GM12878 (cell line): ENCODE data around the gene DUSP7. TPM values are rescaled to one million over a fixed set of nuclear protein-coding genes. Genes with fewer than 3 reads are reported as not detected.

Source experiments
- ATAC-seq: fragments of 200-7000 bp; cut with Tn5 transposase; 3 replicates; pipeline ENCODE4 v1.9.1; 2020; ENCODE audit warnings: mild to moderate bottlenecking, moderate library complexity
- BruUV-seq: library from RNA; stranded (reverse); fragments of 400-500 nt; replicated peaks from 2 replicates; lab custom pipeline; 2021; lab: Mats Ljungman, UMichigan
- CTCF ChIA-PET: fragments of 300-600 bp; sonication (Branson Sonifier 250); formaldehyde crosslinking; extraction: SDS; loops from one replicate; lab custom pipeline; 2021; ENCODE audit warnings: inconsistent platforms; lab: Yijun Ruan, JAX
- POLR2A ChIA-PET: fragments of 350-600 bp; formaldehyde crosslinking; extraction: SDS; loops from one replicate; lab custom pipeline; 2021; ENCODE audit warnings: inconsistent platforms; lab: Charles Lee
- RAD21 ChIA-PET: fragments of 300-600 bp; sonication (Branson Sonifier 250); formaldehyde crosslinking; loops from one replicate; lab custom pipeline; 2023; ENCODE audit warnings: antibody characterized with exemption; ENCODE audit not compliant: unreplicated experiment; lab: Charles Lee
- SMC1A ChIA-PET: fragments of 300-600 bp; sonication (Branson Sonifier 250); formaldehyde crosslinking; loops from one replicate; lab custom pipeline; 2023; ENCODE audit not compliant: unreplicated experiment, uncharacterized antibody; lab: Charles Lee
- DNase-seq: peaks from one replicate; pipeline ENCODE4 v3.0.0-alpha.2; 2011; ENCODE audit warnings: low read depth, low spot score
- FAIRE-seq: peaks from 3 replicates; lab custom pipeline; 2011; peaks lifted over from hg19 to GRCh38; lab: Jason Lieb, UNC
- H2AFZ ChIP-seq: 2 replicates; pipeline ENCODE4 v1.6.0; 2011; ENCODE audit warnings: low read depth, low read length, control low read depth; ENCODE audit not compliant: control insufficient read depth
- H3K27ac ChIP-seq: 2 replicates; pipeline ENCODE4 v1.5.1; 2011; ENCODE audit warnings: control low read depth; ENCODE audit not compliant: control insufficient read depth, insufficient read depth
- H3K27me3 ChIP-seq, 2 experiments: replicated peaks in 1 of 2; 2 replicates each; pipeline versions ENCODE4 v1.6.0 to v1.6.1; 2011; ENCODE audit warnings: low read length in 1 of 2; ENCODE audit not compliant: control insufficient read depth in 2 of 2, insufficient read depth in 2 of 2
- H3K36me3 ChIP-seq, 2 experiments: 2 replicates each; pipeline ENCODE4 v1.5.1; 2011; ENCODE audit warnings: low read length in 1 of 2; ENCODE audit not compliant: control insufficient read depth in 2 of 2, insufficient read depth in 2 of 2
- H3K4me1 ChIP-seq: 2 replicates; pipeline ENCODE4 v1.6.1; 2011; ENCODE audit warnings: mild to moderate bottlenecking, low read length, moderate library complexity, mixed read lengths; ENCODE audit not compliant: control insufficient read depth, insufficient read depth
- H3K4me2 ChIP-seq: 2 replicates; pipeline ENCODE4 v1.6.0; 2011; ENCODE audit warnings: control low read depth; ENCODE audit not compliant: control insufficient read depth, insufficient read depth
- H3K4me3 ChIP-seq: fragments of 200-600 bp; sonication (generic); 2 replicates; pipeline ENCODE4 v1.5.1; 2016
- H3K79me2 ChIP-seq: 2 replicates; pipeline ENCODE4 v1.6.0; 2011; ENCODE audit warnings: low read length; ENCODE audit not compliant: control insufficient read depth, insufficient read depth
- H3K9ac ChIP-seq: 2 replicates; pipeline ENCODE4 v1.8.0; 2011; ENCODE audit warnings: low read length, control low read depth, mixed read lengths; ENCODE audit not compliant: control insufficient read depth, insufficient read depth
- H3K9me3 ChIP-seq: replicated peaks from 3 replicates; pipeline ENCODE4 v1.5.1; 2011; ENCODE audit warnings: mild to moderate bottlenecking, low read length; ENCODE audit not compliant: control insufficient read depth, insufficient read depth
- H4K20me1 ChIP-seq: 2 replicates; pipeline ENCODE4 v1.6.0; 2011; ENCODE audit not compliant: control insufficient read depth, insufficient read depth
- BRCA1 ChIP-seq: IDR thresholded peaks from 2 replicates; pipeline ENCODE4 v1.6.1; 2011; ENCODE audit warnings: low read depth, low read length, improper control_type of control experiment
- CREM ChIP-seq: IDR thresholded peaks from 2 replicates; pipeline ENCODE4 v1.6.1; 2014; ENCODE audit warnings: antibody characterized with exemption, low read depth
- LARP7 ChIP-seq: fragments of 450-650 bp; IDR thresholded peaks from 2 replicates; pipeline ENCODE4 v1.6.1; 2017; ENCODE audit warnings: mild to moderate bottlenecking
- MTA2 ChIP-seq: fragments of 450-650 bp; IDR thresholded peaks from 2 replicates; pipeline ENCODE4 v1.6.1; 2016; ENCODE audit warnings: low read depth, mild to moderate bottlenecking, moderate library complexity
- NFIC ChIP-seq: IDR thresholded peaks from 2 replicates; pipeline ENCODE4 v1.6.1; 2012; ENCODE audit warnings: low read depth, mild to moderate bottlenecking, inconsistent platforms, low read length, moderate library complexity
- NR2F1 ChIP-seq: fragments of 450-650 bp; conservative IDR thresholded peaks from 2 replicates; pipeline ENCODE4 v1.6.1; 2017; ENCODE audit warnings: mild to moderate bottlenecking
- PAX5 ChIP-seq: IDR thresholded peaks from 2 replicates; pipeline ENCODE4 v1.6.1; 2011; ENCODE audit warnings: low read depth, low read length, borderline replicate concordance
- POLR2A ChIP-seq: IDR thresholded peaks from 2 replicates; pipeline ENCODE4 v1.6.1; 2011; ENCODE audit warnings: low read depth, mild to moderate bottlenecking, low read length
- SMC3 ChIP-seq: IDR thresholded peaks from 2 replicates; pipeline ENCODE4 v1.6.1; 2011; ENCODE audit warnings: low read length, improper control_type of control experiment, borderline replicate concordance
- STAT1 ChIP-seq: fragments of 450-650 bp; conservative IDR thresholded peaks from 2 replicates; pipeline ENCODE4 v1.6.1; 2014; ENCODE audit warnings: antibody characterized with exemption, mild to moderate bottlenecking
- SUPT20H ChIP-seq: IDR thresholded peaks from 2 replicates; pipeline ENCODE4 v1.6.1; 2011; ENCODE audit warnings: low read depth, mild to moderate bottlenecking, low read length, moderate library complexity, borderline replicate concordance; ENCODE audit not compliant: control insufficient read depth
- WGBS: methylation state at CpG from one replicate; pipeline ENCODE4 v1.1.6; 2016; ENCODE audit warnings: low lambda C conversion rate; ENCODE audit not compliant: insufficient replicate concordance, insufficient coverage; ENCODE audit errors: missing lambda C conversion rate; 5-methylcytosine and 5-hydroxymethylcytosine counted together
- in situ Hi-C: fragments of 300-500 bp; cut with MboI; formaldehyde crosslinking; loops from 9 replicates; pipeline ENCODE4 v1.14.3; 2018; ENCODE audit warnings: mixed read lengths
- intact Hi-C: fragments of 100-400 bp; cut with micrococcal nuclease; formaldehyde crosslinking; loops from one replicate; pipeline ENCODE4 v1.14.2; 2022; ENCODE audit not compliant: unreplicated experiment
- polyA plus RNA-seq, 11 experiments: library from polyadenylated mRNA; depleted of rRNA in 4 of 11; unstranded in 6 of 11; stranded (reverse) in 5 of 11; fragments of >200 nt; fragmentation: Nextera tagmentation in 4 of 11; fragmentation: Illumina TruSeq in 1 of 11; extraction: Ambion mirVana in 4 of 11; extraction: Trizol in 1 of 11; gene quantifications; 1 replicate in 1 of 11; 2 replicates in 10 of 11; pipeline versions ENCODE4 v1.2.1 to v1.2.3, GENCODE V29; 2011 to 2016; ENCODE audit warnings: inconsistent platforms in 2 of 11, missing spikeins in 2 of 11, low read depth in 1 of 11
- total RNA-seq, 4 experiments: library from RNA; depleted of rRNA in 3 of 4; stranded (reverse); fragments of >200 nt in 3 of 4; fragmentation: Illumina TruSeq in 1 of 4; extraction: Trizol in 1 of 4; gene quantifications; 2 replicates each; pipeline versions ENCODE4 v1.2.1 to v1.2.3, GENCODE V29; 2013 to 2021
- TF ChIP-seq, protein P1 (sequence below): fragments of 450-650 bp; IDR thresholded peaks from 2 replicates; pipeline ENCODE4 v1.6.1; 2017; ENCODE audit warnings: mild to moderate bottlenecking
- TF ChIP-seq, protein P2 (sequence below): fragments of 450-650 bp; IDR thresholded peaks from 2 replicates; pipeline ENCODE4 v1.6.1; 2017; ENCODE audit warnings: mild to moderate bottlenecking, moderate library complexity
- TF ChIP-seq, protein P3 (sequence below): fragments of 450-650 bp; IDR thresholded peaks from 2 replicates; pipeline ENCODE4 v1.6.1; 2014; ENCODE audit warnings: mild to moderate bottlenecking

DUSP7 gene
- total and polyA plus RNA-seq, 10 of the 15 experiments (the other 5 are each of a cell fraction or from before 2014, with no cell fraction given): 0.73 to 17.0 (median 7.9) TPM

DNA sequence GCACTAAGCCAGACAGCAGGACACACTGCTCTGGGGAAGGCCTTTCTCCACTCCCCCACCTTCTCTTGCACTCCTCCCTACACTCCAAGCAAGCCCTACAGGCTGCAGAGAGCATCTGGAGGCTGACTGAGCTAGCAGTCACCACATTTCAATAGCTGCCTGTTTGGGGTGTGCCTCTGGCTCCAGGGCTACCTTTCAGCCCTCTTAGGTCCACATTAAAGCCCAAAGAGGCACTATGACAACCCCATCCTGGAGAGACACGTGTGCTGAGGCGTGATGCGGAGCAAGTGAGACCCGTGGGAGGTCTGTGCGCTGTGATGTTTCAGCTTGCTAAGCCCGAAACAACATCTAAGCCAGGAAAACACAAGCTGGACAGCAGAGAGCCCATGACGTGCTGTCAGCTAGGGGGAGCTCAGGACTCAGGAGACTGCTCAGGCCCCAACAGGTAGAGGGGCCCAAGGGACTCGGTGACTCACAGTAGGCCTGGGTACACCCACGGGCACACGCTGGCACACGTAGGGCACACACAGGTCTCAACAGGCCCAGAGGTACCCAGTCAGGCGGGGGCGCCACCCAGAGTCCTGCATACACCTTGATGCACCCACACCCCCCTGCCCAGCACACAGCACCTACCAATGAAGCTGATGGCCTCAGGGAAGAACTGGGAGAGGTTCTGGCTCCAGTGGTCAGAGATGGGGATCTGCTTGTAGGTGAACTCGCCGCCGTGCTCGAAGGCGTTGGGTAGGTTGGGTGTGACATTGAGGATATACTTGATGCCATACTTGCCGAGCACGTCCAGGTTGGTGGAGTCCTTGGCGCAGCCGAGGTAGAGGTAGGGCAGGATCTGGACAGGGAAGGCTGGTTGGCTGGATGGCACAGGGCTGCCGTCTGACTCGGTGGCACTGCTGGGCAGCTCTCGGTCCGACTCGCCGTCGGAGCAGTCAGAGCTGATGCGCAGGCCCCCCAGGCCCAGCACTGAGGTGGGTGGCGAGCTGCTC is 2.8 kb downstream of the DUSP7 start:
- ATAC-seq: peak; percentile 43
- no peaks in the 10 kb centered on the region for H3K27me3 ChIP-seq
- ChIA-PET SMC1A (interaction anchor here (0.7 to 9.7 kb wide), 28 partner anchors 8 to 358 kb away, joined by 3 to 179 read pairs (median 5); partner anchors contain the start of genes ABHD14B, PARP3, POC1A and RPL29), RAD21 (interaction anchor here (0.7 to 4.5 kb wide), 35 partner anchors 9 to 334 kb away, joined by 3 to 165 read pairs (median 8); partner anchors contain the start of genes PARP3, POC1A, RPL29 and RRP9), CTCF (interaction anchor here (0.6 to 9.7 kb wide), 51 partner anchors 8 to 395 kb away, joined by 3 to 334 read pairs (median 6); partner anchors contain the start of genes ABHD14B, ACY1, PARP3 and POC1A), POLR2A (interaction anchor here (0.6 to 3.4 kb wide), 23 partner anchors 10 to 1732 kb away, joined by 3 to 21 read pairs (median 4); no protein-coding TSS in a partner anchor)
- H4K20me1 ChIP-seq: no peaks in the 10 kb centered on the region
- H2AFZ ChIP-seq: no peak overlapping the region
- peaks cover 4 to 21% of the 10 kb centered on the region in 2 experiments for H3K36me3 ChIP-seq
- peaks cover 41% of the 10 kb centered on the region for H3K79me2 ChIP-seq
- peaks cover 25% of the 10 kb centered on the region for H3K4me1 ChIP-seq
- H3K9ac ChIP-seq: no peak overlapping the region; the same call in 1 of the 2 replicates
- peak overlapping the region; percentile 68 for H3K4me2 ChIP-seq
- H3K27ac ChIP-seq: peak overlapping the region; percentile 67
- in situ Hi-C loops (no loop called here), intact Hi-C loops (loop anchor here (1.0 kb wide), 3 partner anchors 52 to 91 kb away; no protein-coding TSS in a partner anchor)
- H3K4me3 ChIP-seq: peak overlapping the region; percentile 100
- 69% methylated on average over 31 of the region's 31 CpGs for WGBS
- DNase-seq: peak; percentile 45
- no peaks in the 10 kb centered on the region for H3K9me3 ChIP-seq
- no peak for FAIRE-seq
- BruUV-seq: no TSS peak
- TF ChIP-seq, protein P1, sequence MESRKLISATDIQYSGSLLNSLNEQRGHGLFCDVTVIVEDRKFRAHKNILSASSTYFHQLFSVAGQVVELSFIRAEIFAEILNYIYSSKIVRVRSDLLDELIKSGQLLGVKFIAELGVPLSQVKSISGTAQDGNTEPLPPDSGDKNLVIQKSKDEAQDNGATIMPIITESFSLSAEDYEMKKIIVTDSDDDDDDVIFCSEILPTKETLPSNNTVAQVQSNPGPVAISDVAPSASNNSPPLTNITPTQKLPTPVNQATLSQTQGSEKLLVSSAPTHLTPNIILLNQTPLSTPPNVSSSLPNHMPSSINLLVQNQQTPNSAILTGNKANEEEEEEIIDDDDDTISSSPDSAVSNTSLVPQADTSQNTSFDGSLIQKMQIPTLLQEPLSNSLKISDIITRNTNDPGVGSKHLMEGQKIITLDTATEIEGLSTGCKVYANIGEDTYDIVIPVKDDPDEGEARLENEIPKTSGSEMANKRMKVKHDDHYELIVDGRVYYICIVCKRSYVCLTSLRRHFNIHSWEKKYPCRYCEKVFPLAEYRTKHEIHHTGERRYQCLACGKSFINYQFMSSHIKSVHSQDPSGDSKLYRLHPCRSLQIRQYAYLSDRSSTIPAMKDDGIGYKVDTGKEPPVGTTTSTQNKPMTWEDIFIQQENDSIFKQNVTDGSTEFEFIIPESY: no peak
- peak; percentile 36; the same call in 1 of the 2 replicates for TF ChIP-seq CREM
- 0 out of 2 replicates have a peak, but pooled peaks have one; percentile 15 for TF ChIP-seq LARP7
- TF ChIP-seq BRCA1: no peak
- TF ChIP-seq NR2F1: no peak
- TF ChIP-seq, protein P2, sequence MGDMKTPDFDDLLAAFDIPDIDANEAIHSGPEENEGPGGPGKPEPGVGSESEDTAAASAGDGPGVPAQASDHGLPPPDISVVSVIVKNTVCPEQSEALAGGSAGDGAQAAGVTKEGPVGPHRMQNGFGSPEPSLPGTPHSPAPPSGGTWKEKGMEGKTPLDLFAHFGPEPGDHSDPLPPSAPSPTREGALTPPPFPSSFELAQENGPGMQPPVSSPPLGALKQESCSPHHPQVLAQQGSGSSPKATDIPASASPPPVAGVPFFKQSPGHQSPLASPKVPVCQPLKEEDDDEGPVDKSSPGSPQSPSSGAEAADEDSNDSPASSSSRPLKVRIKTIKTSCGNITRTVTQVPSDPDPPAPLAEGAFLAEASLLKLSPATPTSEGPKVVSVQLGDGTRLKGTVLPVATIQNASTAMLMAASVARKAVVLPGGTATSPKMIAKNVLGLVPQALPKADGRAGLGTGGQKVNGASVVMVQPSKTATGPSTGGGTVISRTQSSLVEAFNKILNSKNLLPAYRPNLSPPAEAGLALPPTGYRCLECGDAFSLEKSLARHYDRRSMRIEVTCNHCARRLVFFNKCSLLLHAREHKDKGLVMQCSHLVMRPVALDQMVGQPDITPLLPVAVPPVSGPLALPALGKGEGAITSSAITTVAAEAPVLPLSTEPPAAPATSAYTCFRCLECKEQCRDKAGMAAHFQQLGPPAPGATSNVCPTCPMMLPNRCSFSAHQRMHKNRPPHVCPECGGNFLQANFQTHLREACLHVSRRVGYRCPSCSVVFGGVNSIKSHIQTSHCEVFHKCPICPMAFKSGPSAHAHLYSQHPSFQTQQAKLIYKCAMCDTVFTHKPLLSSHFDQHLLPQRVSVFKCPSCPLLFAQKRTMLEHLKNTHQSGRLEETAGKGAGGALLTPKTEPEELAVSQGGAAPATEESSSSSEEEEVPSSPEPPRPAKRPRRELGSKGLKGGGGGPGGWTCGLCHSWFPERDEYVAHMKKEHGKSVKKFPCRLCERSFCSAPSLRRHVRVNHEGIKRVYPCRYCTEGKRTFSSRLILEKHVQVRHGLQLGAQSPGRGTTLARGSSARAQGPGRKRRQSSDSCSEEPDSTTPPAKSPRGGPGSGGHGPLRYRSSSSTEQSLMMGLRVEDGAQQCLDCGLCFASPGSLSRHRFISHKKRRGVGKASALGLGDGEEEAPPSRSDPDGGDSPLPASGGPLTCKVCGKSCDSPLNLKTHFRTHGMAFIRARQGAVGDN: 0 out of 2 replicates have a peak, but pooled peaks have one; percentile 15
- TF ChIP-seq SMC3: peak; percentile 50; the same call in 1 of the 2 replicates
- TF ChIP-seq POLR2A: peak; percentile 11; the same call in 1 of the 2 replicates
- TF ChIP-seq SUPT20H: no peak
- TF ChIP-seq, protein P3, sequence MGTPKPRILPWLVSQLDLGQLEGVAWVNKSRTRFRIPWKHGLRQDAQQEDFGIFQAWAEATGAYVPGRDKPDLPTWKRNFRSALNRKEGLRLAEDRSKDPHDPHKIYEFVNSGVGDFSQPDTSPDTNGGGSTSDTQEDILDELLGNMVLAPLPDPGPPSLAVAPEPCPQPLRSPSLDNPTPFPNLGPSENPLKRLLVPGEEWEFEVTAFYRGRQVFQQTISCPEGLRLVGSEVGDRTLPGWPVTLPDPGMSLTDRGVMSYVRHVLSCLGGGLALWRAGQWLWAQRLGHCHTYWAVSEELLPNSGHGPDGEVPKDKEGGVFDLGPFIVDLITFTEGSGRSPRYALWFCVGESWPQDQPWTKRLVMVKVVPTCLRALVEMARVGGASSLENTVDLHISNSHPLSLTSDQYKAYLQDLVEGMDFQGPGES: no peak
- TF ChIP-seq PAX5: 0 out of 2 replicates have a peak, but pooled peaks have one; percentile 21
- TF ChIP-seq STAT1: no peak
- no peak for TF ChIP-seq NFIC
- TF ChIP-seq MTA2: peak; percentile 28; the same call in 1 of the 2 replicates
